Gastrocnemius medialis (tissue), 4 donors: Measurements from ENCODE around the gene CPA4. TPM values are rescaled to one million over a fixed set of nuclear protein-coding genes. Genes with fewer than 3 reads are reported as not detected.

Source experiments
- ATAC-seq, 2 donors: fragments of 150-250 bp; one replicate each; pipeline ENCODE4 v1.9.1; 2016
- DNase-seq, 2 donors: peaks; one replicate each; pipeline ENCODE4 v3.0.0-alpha.2; 2019
- H3K27ac ChIP-seq, 4 donors: fragments of 200-600 bp; sonication (generic); 1 replicate in 1 of 4; 2 replicates in 3 of 4; pipeline ENCODE4 v1.5.1; 2016 to 2018; ENCODE audit warnings: mild to moderate bottlenecking in 2 of 4, moderate library complexity in 1 of 4
- H3K27me3 ChIP-seq, 3 donors: fragments of 200-600 bp; sonication (generic) in 2 of 3; 1 replicate in 1 of 3; 2 replicates in 2 of 3; pipeline versions ENCODE4 v1.5.1 to v1.6.0; 2016 to 2019; ENCODE audit warnings: mild to moderate bottlenecking in 1 of 3, moderate library complexity in 1 of 3
- H3K36me3 ChIP-seq, 2 donors: fragments of 200-600 bp; sonication (generic) in 1 of 2; one replicate each; pipeline ENCODE4 v1.5.1; 2017 to 2018
- H3K4me1 ChIP-seq, 2 donors: fragments of 200-600 bp; sonication (generic) in 1 of 2; one replicate each; pipeline ENCODE4 v1.5.1; 2016 to 2017; ENCODE audit warnings: mild to moderate bottlenecking in 2 of 2
- H3K4me3 ChIP-seq, 4 donors: fragments of 200-600 bp; sonication (generic) in 3 of 4; 1 replicate in 1 of 4; 2 replicates in 3 of 4; pipeline ENCODE4 v1.5.1; 2016 to 2019; ENCODE audit warnings: mild to moderate bottlenecking in 2 of 4
- H3K9me3 ChIP-seq, 3 donors: fragments of 200-600 bp; sonication (generic) in 2 of 3; 1 replicate in 1 of 3; 2 replicates in 2 of 3; pipeline ENCODE4 v1.5.1; 2016 to 2019
- CTCF ChIP-seq, 5 experiments: fragments of 450-650 bp in 3 of 5; fragments of 200-600 bp in 2 of 5; sonication (generic) in 2 of 5; IDR thresholded peaks in 4 of 5; conservative IDR thresholded peaks in 1 of 5; 1 replicate in 4 of 5; 2 replicates in 1 of 5; pipeline ENCODE4 v1.5.1; 2016 to 2019; ENCODE audit warnings: antibody characterized with exemption in 5 of 5, mild to moderate bottlenecking in 3 of 5, moderate library complexity in 3 of 5
- POLR2A ChIP-seq, 2 donors: fragments of 450-650 bp; IDR thresholded peaks; one replicate each; pipeline ENCODE4 v1.6.1; 2017; ENCODE audit warnings: antibody characterized with exemption in 2 of 2, mild to moderate bottlenecking in 2 of 2, moderate library complexity in 2 of 2
- in situ Hi-C, 4 donors: fragments of 200-750 bp; cut with MboI; loops; one replicate each; pipeline versions ENCODE4 v1.15.0 to v1.8.0; 2017; ENCODE audit warnings: low sequenced_read_pairs in 4 of 4
- intact Hi-C: fragments of 100-400 bp; cut with DNase I; formaldehyde crosslinking; loops from one replicate; pipeline ENCODE4 v1.15.1; 2023; ENCODE audit warnings: low total_unique reads
- total RNA-seq, 4 donors: library from RNA; depleted of rRNA; stranded (reverse); fragments of >200 nt; gene quantifications; one replicate each; pipeline versions ENCODE4 v1.1.0 to v1.2.3, GENCODE V29; 2016

The CPA4 gene
- total RNA-seq, 4 donors from 2014 or later = not detected

DNA sequence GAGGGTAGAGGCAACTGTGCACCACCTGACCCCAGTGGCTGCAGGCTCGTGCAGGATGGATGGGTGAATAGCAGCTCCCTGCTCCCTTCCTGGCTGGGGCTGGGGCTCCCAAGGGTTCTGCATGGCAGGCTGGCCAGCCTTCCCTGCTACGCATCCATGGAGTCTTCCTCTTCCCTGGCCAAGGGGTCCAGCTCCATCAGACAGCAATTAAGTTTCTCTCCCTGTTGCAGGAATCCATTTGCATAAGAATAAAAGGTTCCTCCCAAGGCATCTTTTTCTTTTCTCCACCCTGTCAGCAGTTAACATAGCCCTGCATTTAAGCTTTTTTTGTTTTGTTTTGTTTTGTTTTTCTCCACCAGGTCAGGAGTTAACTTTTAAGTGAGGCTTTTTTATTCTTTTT is 36.3 kb upstream of the CPA4 start:
- Histone ChIP-seq H3K4me3 (no peak overlapping the region), H3K36me3 (no peaks in the 10 kb centered on the region), H3K27ac (no peak overlapping the region), H3K9me3 (peaks cover 0 to 4% (median 3%) of the 10 kb centered on the region in 3 donors), H3K27me3 (peaks cover 0 to 3% (median 0%) of the 10 kb centered on the region in 3 donors), H3K4me1 (no peaks in the 10 kb centered on the region)
- TF ChIP-seq POLR2A (IDR thresholded peaks at IDR 0.05) (no peak), CTCF (IDR thresholded peaks at IDR 0.05 in 4 of 5, conservative IDR thresholded peaks at IDR 0.05 in 1 of 5) (no peak)
- no peak for DNase-seq
- in situ Hi-C loops = no loop called here
- intact Hi-C loops = no loop called here
- ATAC-seq = no peak

- intact Hi-C loops (no loop called here), in situ Hi-C loops (no loop called here)
- no peaks in the 10 kb centered on the region for H3K4me1 ChIP-seq
- H3K36me3 ChIP-seq = no peaks in the 10 kb centered on the region
- H3K27me3 ChIP-seq = peaks cover 0 to 3% (median 0%) of the 10 kb centered on the region in 3 donors
- peaks cover 0 to 4% (median 3%) of the 10 kb centered on the region in 3 donors for H3K9me3 ChIP-seq
- ATAC-seq (no peak), DNase-seq (no peak)
- H3K4me3 ChIP-seq = peak overlapping the region in 1 of 4 donors; percentile 10
- no peak for TF ChIP-seq CTCF (IDR thresholded peaks at IDR 0.05 in 4 of 5, conservative IDR thresholded peaks at IDR 0.05 in 1 of 5)
- no peak for TF ChIP-seq POLR2A (IDR thresholded peaks at IDR 0.05)
- H3K27ac ChIP-seq = no peak overlapping the region
Observed at GRCh38 chr7:130258494-130259078, 34.4 kb upstream of the CPA4 start.

DNA sequence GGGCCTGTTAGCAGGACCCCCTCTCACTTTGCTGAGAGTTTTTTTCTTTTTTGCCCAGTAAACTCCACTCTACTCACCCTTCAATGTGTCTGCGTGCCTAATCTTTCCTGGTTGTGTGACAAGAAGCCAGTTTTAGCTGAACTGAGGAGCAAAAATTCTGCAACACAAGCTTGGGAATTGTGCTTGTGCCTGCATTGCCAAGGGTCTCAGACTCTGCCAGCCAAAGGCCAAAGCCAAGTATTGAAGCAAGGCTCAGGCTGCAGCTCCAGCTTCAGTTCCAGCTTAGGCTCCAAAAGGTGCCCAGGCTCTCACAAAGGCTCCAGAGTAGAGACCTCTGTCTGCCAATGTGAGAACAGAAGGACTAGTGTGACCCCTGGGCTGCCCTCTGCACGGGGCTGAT is 30.5 kb upstream of the CPA4 start:
- DNase-seq (no peak), ATAC-seq (no peak)
- H3K36me3 ChIP-seq = no peaks in the 10 kb centered on the region
- TF ChIP-seq POLR2A (IDR thresholded peaks at IDR 0.05) = no peak
- TF ChIP-seq CTCF (IDR thresholded peaks at IDR 0.05 in 4 of 5, conservative IDR thresholded peaks at IDR 0.05 in 1 of 5) = no peak
- H3K4me3 ChIP-seq = no peak overlapping the region
- intact Hi-C loops (no loop called here), in situ Hi-C loops (no loop called here)
- H3K27me3 ChIP-seq = peaks cover 0 to 3% (median 0%) of the 10 kb centered on the region in 3 donors
- no peaks in the 10 kb centered on the region for H3K4me1 ChIP-seq
- no peak overlapping the region for H3K27ac ChIP-seq
- peaks cover 0 to 4% (median 3%) of the 10 kb centered on the region in 3 donors for H3K9me3 ChIP-seq

DNA sequence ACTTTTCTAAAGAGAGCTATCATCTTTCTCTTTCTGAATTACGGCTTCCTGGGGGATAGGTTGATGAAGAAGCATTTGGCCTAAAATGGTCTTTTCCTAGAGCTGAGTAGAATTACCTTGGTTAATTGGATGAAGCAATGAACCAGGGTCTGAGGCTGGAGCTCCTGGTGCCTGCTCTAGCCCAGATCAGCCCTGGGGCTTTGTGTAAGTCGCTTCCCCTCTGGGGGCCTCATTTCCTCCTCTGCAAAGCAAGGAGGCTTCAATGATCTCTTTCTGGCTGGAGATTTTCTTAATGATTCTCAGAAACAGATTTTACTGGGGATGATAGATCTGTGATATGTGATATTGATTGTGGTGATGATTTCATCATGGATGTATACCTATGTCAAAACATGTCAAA is 29.8 kb upstream of the CPA4 start:
- TF ChIP-seq CTCF (IDR thresholded peaks at IDR 0.05 in 4 of 5, conservative IDR thresholded peaks at IDR 0.05 in 1 of 5) (no peak), POLR2A (IDR thresholded peaks at IDR 0.05) (no peak)
- in situ Hi-C loops = no loop called here
- H3K9me3 ChIP-seq = peaks cover 0 to 3% (median 0%) of the 10 kb centered on the region in 3 donors
- no peaks in the 10 kb centered on the region for H3K36me3 ChIP-seq
- peaks cover 0 to under 1% (median 0%) of the 10 kb centered on the region in 3 donors for H3K27me3 ChIP-seq
- ATAC-seq = no peak
- intact Hi-C loops = no loop called here
- no peak overlapping the region for H3K4me3 ChIP-seq
- DNase-seq = no peak
- no peak overlapping the region for H3K27ac ChIP-seq
- no peaks in the 10 kb centered on the region for H3K4me1 ChIP-seq
